ENCODE data around the gene RUBCNL. TPM values are rescaled to one million over a fixed set of nuclear protein-coding genes. Genes with fewer than 3 reads are reported as not detected.

RUBCNL gene
- polyA plus RNA-seq, 2 of the 4 experiments (the other 2 are of a cell fraction): not detected

DNA sequence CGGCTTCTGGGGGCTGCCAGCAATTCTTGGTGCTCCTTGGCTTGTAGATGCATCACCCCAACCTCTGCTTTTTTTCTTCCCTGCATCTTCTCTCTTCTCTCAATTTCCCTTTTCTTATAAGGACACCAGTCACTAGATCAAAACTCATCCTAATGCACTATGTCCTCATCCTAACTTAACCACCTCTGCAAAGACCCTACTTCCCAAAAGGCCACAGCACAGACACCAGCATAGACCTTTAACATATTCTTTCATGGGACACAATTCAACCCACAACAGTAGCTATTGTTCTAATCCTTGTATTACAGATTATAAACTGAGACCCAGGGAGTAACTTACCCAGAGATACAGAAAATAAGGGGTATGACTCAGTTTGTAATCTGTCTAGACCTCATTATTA is 47.0 kb downstream of the RUBCNL start:
- H3K9me3 ChIP-seq: no peaks in the 10 kb centered on the region
- no peak for DNase-seq (ENCODE audit: low read depth in 1 of 2, low spot score in 1 of 2)
- no peak for FAIRE-seq
- no peaks in the 10 kb centered on the region for H3K4me1 ChIP-seq
- ATAC-seq: no peak
- CTCF ChIA-PET: no interaction called here
- no peak overlapping the region for H3K4me2 ChIP-seq
- H3K27ac ChIP-seq: no peak overlapping the region
- TF ChIP-seq, protein P1, sequence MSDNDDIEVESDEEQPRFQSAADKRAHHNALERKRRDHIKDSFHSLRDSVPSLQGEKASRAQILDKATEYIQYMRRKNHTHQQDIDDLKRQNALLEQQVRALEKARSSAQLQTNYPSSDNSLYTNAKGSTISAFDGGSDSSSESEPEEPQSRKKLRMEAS (IDR thresholded peaks at IDR 0.05): no peak
- TF ChIP-seq HOXB5 (CRISPR knock-in tag; IDR thresholded peaks at IDR 0.05): no peak
- no peak for TF ChIP-seq FOXS1 (CRISPR knock-in tag; IDR thresholded peaks at IDR 0.05)
- TF ChIP-seq CEBPB (IDR thresholded peaks at IDR 0.05): no peak
- TF ChIP-seq GATA3 (IDR thresholded peaks at IDR 0.05; ENCODE audit: borderline replicate concordance): no peak
- no peak for TF ChIP-seq MAFK (IDR thresholded peaks at IDR 0.05; ENCODE audit: partially characterized antibody)
- TF ChIP-seq, protein P2, sequence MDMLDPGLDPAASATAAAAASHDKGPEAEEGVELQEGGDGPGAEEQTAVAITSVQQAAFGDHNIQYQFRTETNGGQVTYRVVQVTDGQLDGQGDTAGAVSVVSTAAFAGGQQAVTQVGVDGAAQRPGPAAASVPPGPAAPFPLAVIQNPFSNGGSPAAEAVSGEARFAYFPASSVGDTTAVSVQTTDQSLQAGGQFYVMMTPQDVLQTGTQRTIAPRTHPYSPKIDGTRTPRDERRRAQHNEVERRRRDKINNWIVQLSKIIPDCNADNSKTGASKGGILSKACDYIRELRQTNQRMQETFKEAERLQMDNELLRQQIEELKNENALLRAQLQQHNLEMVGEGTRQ (IDR thresholded peaks at IDR 0.05): no peak
- TF ChIP-seq ZFP36 (IDR thresholded peaks at IDR 0.05; ENCODE audit: borderline replicate concordance, partially characterized antibody): no peak
- TF ChIP-seq, protein P3, sequence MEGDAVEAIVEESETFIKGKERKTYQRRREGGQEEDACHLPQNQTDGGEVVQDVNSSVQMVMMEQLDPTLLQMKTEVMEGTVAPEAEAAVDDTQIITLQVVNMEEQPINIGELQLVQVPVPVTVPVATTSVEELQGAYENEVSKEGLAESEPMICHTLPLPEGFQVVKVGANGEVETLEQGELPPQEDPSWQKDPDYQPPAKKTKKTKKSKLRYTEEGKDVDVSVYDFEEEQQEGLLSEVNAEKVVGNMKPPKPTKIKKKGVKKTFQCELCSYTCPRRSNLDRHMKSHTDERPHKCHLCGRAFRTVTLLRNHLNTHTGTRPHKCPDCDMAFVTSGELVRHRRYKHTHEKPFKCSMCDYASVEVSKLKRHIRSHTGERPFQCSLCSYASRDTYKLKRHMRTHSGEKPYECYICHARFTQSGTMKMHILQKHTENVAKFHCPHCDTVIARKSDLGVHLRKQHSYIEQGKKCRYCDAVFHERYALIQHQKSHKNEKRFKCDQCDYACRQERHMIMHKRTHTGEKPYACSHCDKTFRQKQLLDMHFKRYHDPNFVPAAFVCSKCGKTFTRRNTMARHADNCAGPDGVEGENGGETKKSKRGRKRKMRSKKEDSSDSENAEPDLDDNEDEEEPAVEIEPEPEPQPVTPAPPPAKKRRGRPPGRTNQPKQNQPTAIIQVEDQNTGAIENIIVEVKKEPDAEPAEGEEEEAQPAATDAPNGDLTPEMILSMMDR (IDR thresholded peaks at IDR 0.05): no peak
- POLR2A ChIA-PET: no interaction called here
- 82% methylated on average over 1 of the region's 1 CpG for WGBS (ENCODE audit: missing lambda C conversion rate)
- no peak overlapping the region for H3K4me3 ChIP-seq

DNA sequence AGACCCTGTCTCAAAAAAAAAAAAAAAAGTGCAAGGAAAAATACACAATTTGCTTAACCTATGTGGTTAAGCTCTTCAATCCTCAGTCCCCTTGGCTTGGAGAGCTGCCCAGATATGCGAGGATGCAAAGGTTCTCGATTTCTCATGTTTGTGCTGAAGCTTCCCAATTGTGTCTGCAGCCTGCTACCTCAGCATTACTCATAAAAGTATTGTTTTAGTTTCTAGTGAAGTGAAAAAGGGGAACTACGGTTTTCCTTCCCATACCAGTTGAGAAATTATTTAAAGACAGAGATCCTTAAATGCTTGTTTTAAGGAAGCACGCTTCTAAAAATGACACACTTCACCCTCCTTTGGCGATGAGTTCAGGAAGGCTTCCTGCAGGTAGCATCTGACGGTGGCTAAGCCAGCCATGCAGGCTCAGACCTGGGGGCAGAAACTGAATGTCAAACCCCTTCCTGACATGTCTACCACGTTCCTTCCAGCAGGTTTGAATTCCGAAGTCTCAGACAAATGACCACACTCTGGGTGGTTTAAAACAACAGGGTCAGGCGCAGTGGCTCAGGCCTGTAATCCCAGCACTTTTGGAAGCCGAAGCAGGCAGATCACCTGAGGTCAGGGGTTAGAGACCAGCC is 47.9 kb downstream of the RUBCNL start:
- TF ChIP-seq, protein P4, sequence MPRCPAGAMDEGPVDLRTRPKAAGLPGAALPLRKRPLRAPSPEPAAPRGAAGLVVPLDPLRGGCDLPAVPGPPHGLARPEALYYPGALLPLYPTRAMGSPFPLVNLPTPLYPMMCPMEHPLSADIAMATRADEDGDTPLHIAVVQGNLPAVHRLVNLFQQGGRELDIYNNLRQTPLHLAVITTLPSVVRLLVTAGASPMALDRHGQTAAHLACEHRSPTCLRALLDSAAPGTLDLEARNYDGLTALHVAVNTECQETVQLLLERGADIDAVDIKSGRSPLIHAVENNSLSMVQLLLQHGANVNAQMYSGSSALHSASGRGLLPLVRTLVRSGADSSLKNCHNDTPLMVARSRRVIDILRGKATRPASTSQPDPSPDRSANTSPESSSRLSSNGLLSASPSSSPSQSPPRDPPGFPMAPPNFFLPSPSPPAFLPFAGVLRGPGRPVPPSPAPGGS (IDR thresholded peaks at IDR 0.05): no peak
- no peak for TF ChIP-seq KDM1A (IDR thresholded peaks at IDR 0.05; ENCODE audit: low read depth)
- no peak for TF ChIP-seq FOXS1 (CRISPR knock-in tag; IDR thresholded peaks at IDR 0.05)
- TF ChIP-seq, protein P5, sequence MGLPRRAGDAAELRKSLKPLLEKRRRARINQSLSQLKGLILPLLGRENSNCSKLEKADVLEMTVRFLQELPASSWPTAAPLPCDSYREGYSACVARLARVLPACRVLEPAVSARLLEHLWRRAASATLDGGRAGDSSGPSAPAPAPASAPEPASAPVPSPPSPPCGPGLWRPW (IDR thresholded peaks at IDR 0.05): no peak
- no peak for TF ChIP-seq ZC3H11A (IDR thresholded peaks at IDR 0.05)
- no peak for TF ChIP-seq MAFK (IDR thresholded peaks at IDR 0.05; ENCODE audit: partially characterized antibody)
- TF ChIP-seq RCOR1 (IDR thresholded peaks at IDR 0.05; ENCODE audit: low read depth, low read length): no peak
- WGBS (ENCODE audit: missing lambda C conversion rate): 49% methylated on average over 8 of the region's 10 CpGs
- no peak overlapping the region for H3K27ac ChIP-seq
- no peaks in the 10 kb centered on the region for H3K9me3 ChIP-seq
- ChIA-PET CTCF (interaction anchor here (0.6 kb wide), 1 partner anchor 1058 kb away, joined by 3 read pairs; no protein-coding TSS in a partner anchor), POLR2A (no interaction called here)
- no peak for ATAC-seq
- FAIRE-seq: no peak
- H3K4me1 ChIP-seq: no peaks in the 10 kb centered on the region
- no peak for DNase-seq (ENCODE audit: low read depth in 1 of 2, low spot score in 1 of 2)
- H3K4me3 ChIP-seq: no peak overlapping the region
- H3K4me2 ChIP-seq: no peak overlapping the region

DNA sequence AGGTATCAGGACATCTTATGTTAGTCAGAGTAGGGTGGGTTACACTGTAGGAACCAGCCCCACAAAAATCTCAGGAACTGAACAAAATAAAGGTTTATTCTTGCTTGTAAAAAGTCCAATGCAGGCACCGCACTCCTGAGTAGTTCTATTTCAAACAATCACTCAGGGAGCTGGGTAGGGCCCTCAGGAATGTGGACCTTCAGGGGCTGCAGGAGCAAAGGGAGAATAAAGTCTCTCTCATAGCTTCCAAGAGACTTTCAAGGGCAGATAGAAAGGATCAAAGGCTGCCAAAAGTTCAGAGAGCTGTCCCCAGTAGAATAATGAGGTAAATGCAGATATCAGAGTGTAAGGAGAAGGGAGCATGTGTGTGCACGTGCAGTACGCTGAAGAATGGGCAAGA is 49.4 kb downstream of the RUBCNL start:
- H3K4me1 ChIP-seq: no peaks in the 10 kb centered on the region
- CTCF ChIA-PET: no interaction called here
- H3K4me3 ChIP-seq: no peak overlapping the region
- ATAC-seq: no peak
- no peak for TF ChIP-seq PHF8 (IDR thresholded peaks at IDR 0.05; ENCODE audit: borderline replicate concordance, low read depth)
- no peak for TF ChIP-seq TFCP2L1 (CRISPR knock-in tag; IDR thresholded peaks at IDR 0.05)
- no peak for TF ChIP-seq NPAS2 (CRISPR knock-in tag; IDR thresholded peaks at IDR 0.05; ENCODE audit: borderline replicate concordance)
- TF ChIP-seq CHD4 (IDR thresholded peaks at IDR 0.05; ENCODE audit: borderline replicate concordance): no peak
- TF ChIP-seq SREBF2 (IDR thresholded peaks at IDR 0.05): no peak
- TF ChIP-seq POLR2A (IDR thresholded peaks at IDR 0.05; ENCODE audit: low read length): no peak
- no peak for TF ChIP-seq HOXA7 (CRISPR knock-in tag; IDR thresholded peaks at IDR 0.05)
- TF ChIP-seq FOSL2 (IDR thresholded peaks at IDR 0.05): no peak
- no peak for TF ChIP-seq FOSL2 (CRISPR knock-in tag; IDR thresholded peaks at IDR 0.05)
- TF ChIP-seq HOXB13 (CRISPR knock-in tag; IDR thresholded peaks at IDR 0.05; ENCODE audit: low read depth): no peak
- no peak for TF ChIP-seq FOXS1 (CRISPR knock-in tag; IDR thresholded peaks at IDR 0.05)
- TF ChIP-seq, protein P1 (IDR thresholded peaks at IDR 0.05): no peak
- TF ChIP-seq CEBPB (IDR thresholded peaks at IDR 0.05): no peak
- no peak for FAIRE-seq
- POLR2A ChIA-PET: no interaction called here
- no peak overlapping the region for H3K4me2 ChIP-seq
- no peak for DNase-seq (ENCODE audit: low read depth in 1 of 2, low spot score in 1 of 2)
- H3K9me3 ChIP-seq: no peaks in the 10 kb centered on the region
- no peak overlapping the region for H3K27ac ChIP-seq
- WGBS (ENCODE audit: missing lambda C conversion rate): 88% methylated on average over 3 of the region's 3 CpGs
